ENCODE results near the gene CALHM4.

GRCh38 chr6:116515141-116515540, 38.4 kb upstream of the CALHM4 start:
- no peak for TF ChIP-seq CTCF (IDR thresholded peaks at IDR 0.05; ENCODE audit: extremely low read depth in 1 of 2, insufficient read depth in 1 of 2, low read depth in 1 of 2, low read length in 2 of 2)
- TF ChIP-seq POLR2A (IDR thresholded peaks at IDR 0.05; ENCODE audit: low read depth, low read length), result no peak
- no peak for TF ChIP-seq POLR2AphosphoS5 (IDR thresholded peaks at IDR 0.05; ENCODE audit: insufficient read depth, low read depth, low read length)
- no peak for TF ChIP-seq GATA2 (IDR thresholded peaks at IDR 0.05; ENCODE audit: insufficient read depth, insufficient read length, low read depth, low read length)
- TF ChIP-seq EZH2 (IDR thresholded peaks at IDR 0.05; ENCODE audit: borderline replicate concordance, low read depth, low read length, severe bottlenecking), result no peak
- no peak for TF ChIP-seq MYC (IDR thresholded peaks at IDR 0.05; ENCODE audit: low read depth, low read length)
- TF ChIP-seq MAX (IDR thresholded peaks at IDR 0.05; ENCODE audit: insufficient read depth, insufficient read length), result no peak
- no peak for TF ChIP-seq FOS (IDR thresholded peaks at IDR 0.05; ENCODE audit: borderline replicate concordance, insufficient read depth, low read length)

Data from endothelial cell of umbilical vein (primary cell).